Measurements from ENCODE around the gene UBE2J2. TPM values are rescaled to one million over a fixed set of nuclear protein-coding genes. Genes with fewer than 3 reads are reported as not detected.

Gene UBE2J2
- total RNA-seq, 4 donors from 2014 or later = 31.3 to 42.3 (median 38.3) TPM

GRCh38 chr1:1260843-1261560 is 12.7 kb downstream of the UBE2J2 start:
- no peaks in the 10 kb centered on the region for H3K27me3 ChIP-seq
- no peak overlapping the region for H3K27ac ChIP-seq
- H3K36me3 ChIP-seq = peaks cover 0 to 61% of the 10 kb centered on the region in 2 donors
- ATAC-seq = no peak
- no peak overlapping the region for H3K4me3 ChIP-seq
- intact Hi-C loops (cut with DNase I; ENCODE audit: low total_unique reads) (no loop called here), in situ Hi-C loops (cut with MboI; ENCODE audit: low sequenced_read_pairs in 4 of 4) (loop anchor here in 2 of 4 donors (25.0 kb wide), 2 partner anchors 124 to 149 kb away; partner anchors contain the start of gene C1orf159 (in 1 of the 2))
- H3K9me3 ChIP-seq = no peaks in the 10 kb centered on the region
- no peaks in the 10 kb centered on the region for H3K4me1 ChIP-seq
- no peak for DNase-seq
- TF ChIP-seq POLR2A (IDR thresholded peaks at IDR 0.05) = no peak
- no peak for TF ChIP-seq CTCF (IDR thresholded peaks at IDR 0.05 in 4 of 5, conservative IDR thresholded peaks at IDR 0.05 in 1 of 5)

GRCh38 chr1:1259951-1260600 is 13.6 kb downstream of the UBE2J2 start:
- Histone ChIP-seq H3K27me3 (no peaks in the 10 kb centered on the region), H3K4me3 (no peak overlapping the region), H3K27ac (no peak overlapping the region), H3K9me3 (no peaks in the 10 kb centered on the region), H3K36me3 (peaks cover 0 to 66% of the 10 kb centered on the region in 2 donors), H3K4me1 (no peaks in the 10 kb centered on the region)
- in situ Hi-C loops (cut with MboI; ENCODE audit: low sequenced_read_pairs in 4 of 4) (loop anchor here in 2 of 4 donors (25.0 kb wide), 2 partner anchors 123 to 148 kb away; partner anchors contain the start of gene C1orf159 (in 1 of the 2)), intact Hi-C loops (cut with DNase I; ENCODE audit: low total_unique reads) (no loop called here)
- DNase-seq (no peak), ATAC-seq (no peak)
- no peak for TF ChIP-seq POLR2A (IDR thresholded peaks at IDR 0.05)
- no peak for TF ChIP-seq CTCF (IDR thresholded peaks at IDR 0.05 in 4 of 5, conservative IDR thresholded peaks at IDR 0.05 in 1 of 5)

GRCh38 chr1:1259540-1259939 is 14.1 kb downstream of the UBE2J2 start:
- H3K27me3 ChIP-seq = no peaks in the 10 kb centered on the region
- peaks cover 0 to 71% of the 10 kb centered on the region in 2 donors for H3K36me3 ChIP-seq
- ATAC-seq (no peak), DNase-seq (no peak)
- H3K4me3 ChIP-seq = no peak overlapping the region
- H3K9me3 ChIP-seq = no peaks in the 10 kb centered on the region
- intact Hi-C loops (cut with DNase I; ENCODE audit: low total_unique reads) = no loop called here
- no peak overlapping the region for H3K27ac ChIP-seq
- no peaks in the 10 kb centered on the region for H3K4me1 ChIP-seq
- TF ChIP-seq CTCF (IDR thresholded peaks at IDR 0.05 in 4 of 5, conservative IDR thresholded peaks at IDR 0.05 in 1 of 5) (no peak), POLR2A (IDR thresholded peaks at IDR 0.05) (no peak)
- in situ Hi-C loops (cut with MboI; ENCODE audit: low sequenced_read_pairs in 4 of 4) = loop anchor here in 2 of 4 donors (25.0 kb wide), 2 partner anchors 122 to 147 kb away; partner anchors contain the start of gene C1orf159 (in 1 of the 2)

GRCh38 chr1:1259119-1259488 is 14.6 kb downstream of the UBE2J2 start:
- no peaks in the 10 kb centered on the region for H3K9me3 ChIP-seq
- peaks cover 0 to 74% of the 10 kb centered on the region in 2 donors for H3K36me3 ChIP-seq
- no peak for DNase-seq
- TF ChIP-seq CTCF (IDR thresholded peaks at IDR 0.05 in 4 of 5, conservative IDR thresholded peaks at IDR 0.05 in 1 of 5) (no peak), POLR2A (IDR thresholded peaks at IDR 0.05) (no peak)
- H3K4me3 ChIP-seq = no peak overlapping the region
- no peak overlapping the region for H3K27ac ChIP-seq
- in situ Hi-C loops (cut with MboI; ENCODE audit: low sequenced_read_pairs in 4 of 4) (loop anchor here in 2 of 4 donors (25.0 kb wide), 2 partner anchors 122 to 147 kb away; partner anchors contain the start of gene C1orf159 (in 1 of the 2)), intact Hi-C loops (cut with DNase I; ENCODE audit: low total_unique reads) (no loop called here)
- no peak for ATAC-seq
- no peaks in the 10 kb centered on the region for H3K4me1 ChIP-seq
- H3K27me3 ChIP-seq = no peaks in the 10 kb centered on the region

Data from gastrocnemius medialis (tissue), 4 donors.